Endothelial cell of coronary artery (primary cell): Measurements from ENCODE around the gene IFIT5. TPM values are rescaled to one million over a fixed set of nuclear protein-coding genes. Genes with fewer than 3 reads are reported as not detected.

Source experiments
- total RNA-seq: library from RNA; depleted of rRNA; stranded (reverse); fragments of >200 nt; gene quantifications from 2 replicates; pipeline ENCODE4 v1.2.3, GENCODE V29; 2014

Gene IFIT5
- 4.4 and 12.1 TPM in 2 replicates for total RNA-seq

GRCh38 chr10:89414146-89414878, at the start of gene IFIT5:
Gene IFIT5 (plus strand): TSS chr10:89414568. CDS start chr10:89414799, 231 bp downstream.

GRCh38 chr10:89377705-89378637, 36.4 kb upstream of the IFIT5 start, which contains the start of gene IFIT1B:
Gene IFIT1B (plus strand): TSS chr10:89378056. CDS start chr10:89378136, 80 bp downstream.

GRCh38 chr10:89391907-89392756, 22.2 kb upstream of the IFIT5 start, which contains the start of gene IFIT1:
Gene IFIT1 (plus strand): TSS chr10:89392623. CDS start chr10:89392713, 90 bp downstream.

Other genes starting within 250 kb of the IFIT5 start
- gene CH25H, start 207.3 kb upstream of the IFIT5 start, total RNA-seq = 0.18 and 0.28 TPM in 2 replicates
- gene LIPA, start 162.8 kb upstream of the IFIT5 start, total RNA-seq = 14.9 and 24.7 TPM in 2 replicates
- 0.81 and 1.7 TPM in 2 replicates for gene IFIT2, start 112.5 kb upstream of the IFIT5 start, total RNA-seq
- 1.7 and 3.5 TPM in 2 replicates for gene IFIT3, start 86.6 kb upstream of the IFIT5 start, total RNA-seq
- not detected in 2 replicates for gene IFIT1B, start 36.5 kb upstream of the IFIT5 start, total RNA-seq
- gene IFIT1, start 21.9 kb upstream of the IFIT5 start, total RNA-seq = 1.1 and 1.8 TPM in 2 replicates
- 3.2 TPM in 1 of 2 replicates, not detected in the other for gene SLC16A12, start 121.0 kb downstream of the IFIT5 start, total RNA-seq
- 3.1 and 3.7 TPM in 2 replicates for gene PANK1, start 230.7 kb downstream of the IFIT5 start, total RNA-seq